Raji (cell line): ENCODE results near the gene TEX53.

Experiments
- POLR2A ChIP-seq: IDR thresholded peaks from 2 replicates; pipeline ENCODE4 v1.6.1; 2011; ENCODE audit warnings: low read depth, low read length, control low read depth; ENCODE audit not compliant: insufficient read depth

The TEX53 gene

GRCh38 chr9:114629563-114630090 lies 28.0 kb downstream of the TEX53 start:
- TF ChIP-seq POLR2A: no peak

DNA sequence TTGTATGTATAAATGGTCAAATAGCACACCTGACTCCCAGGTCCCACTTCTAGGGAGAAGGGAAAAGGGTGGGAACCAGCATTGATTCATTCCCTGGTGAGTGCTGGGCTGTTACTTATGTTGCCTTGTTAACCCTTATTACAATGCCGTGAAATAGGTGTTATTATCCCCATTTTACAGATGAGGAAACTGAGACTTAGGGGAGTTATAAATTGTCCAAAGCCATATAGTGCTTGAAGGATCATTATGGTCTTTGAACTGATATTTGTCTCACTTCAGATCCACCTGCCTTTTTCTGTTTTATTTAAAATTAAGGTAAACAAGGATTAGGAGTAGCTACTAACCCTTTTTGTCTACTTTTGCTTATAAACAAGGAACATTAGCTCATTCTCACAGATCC lies 30.1 kb downstream of the TEX53 start:
- TF ChIP-seq POLR2A: no peak

DNA sequence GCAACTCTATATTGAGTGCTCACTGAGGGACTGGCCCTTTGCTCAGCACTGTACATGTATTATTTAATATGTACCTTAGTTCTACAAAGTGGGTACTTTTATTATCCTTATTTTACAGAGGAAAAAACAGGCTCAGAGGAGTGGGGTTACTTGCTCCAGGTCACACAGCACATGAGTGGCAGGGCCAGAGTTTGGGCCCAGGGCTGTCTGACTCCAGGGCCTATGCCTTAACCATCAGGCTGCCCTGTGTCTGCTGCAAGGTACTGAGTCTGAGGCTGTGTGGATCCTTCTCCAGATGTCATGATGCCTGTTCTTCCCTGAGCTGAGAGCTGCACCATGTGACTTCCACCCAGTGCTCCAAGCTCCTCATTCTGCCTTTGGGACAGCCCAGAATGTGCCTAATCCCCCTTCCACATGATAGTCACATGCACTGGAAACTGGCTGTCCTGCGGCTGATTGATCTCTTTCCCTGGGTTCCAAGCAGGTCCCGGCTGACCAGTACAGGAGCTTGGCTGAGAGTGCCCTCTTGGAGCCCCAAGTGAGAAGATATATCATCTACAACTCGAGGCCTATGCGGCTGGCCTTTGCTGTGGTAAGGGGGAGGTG lies 31.1 kb downstream of the TEX53 start:
- TF ChIP-seq POLR2A: no peak

DNA sequence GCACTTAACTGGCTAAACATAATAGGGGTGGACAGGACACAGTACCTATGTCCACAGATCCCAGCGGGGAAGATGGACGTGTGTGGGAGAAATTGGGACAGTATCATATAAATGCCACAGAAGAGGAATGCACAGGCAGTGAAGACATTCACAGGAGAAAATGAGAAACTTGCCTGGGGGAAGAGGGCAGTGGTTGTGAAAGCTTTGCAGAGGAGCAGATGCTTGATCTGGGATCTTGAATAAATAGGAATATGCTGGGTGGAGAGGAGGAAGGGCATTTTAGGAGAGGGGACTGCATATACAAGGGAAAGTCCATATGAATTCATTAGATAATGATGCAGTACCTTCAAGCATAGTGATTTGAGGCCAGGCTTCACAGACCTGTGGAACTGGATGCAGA lies 32.9 kb downstream of the TEX53 start:
- TF ChIP-seq POLR2A: no peak

DNA sequence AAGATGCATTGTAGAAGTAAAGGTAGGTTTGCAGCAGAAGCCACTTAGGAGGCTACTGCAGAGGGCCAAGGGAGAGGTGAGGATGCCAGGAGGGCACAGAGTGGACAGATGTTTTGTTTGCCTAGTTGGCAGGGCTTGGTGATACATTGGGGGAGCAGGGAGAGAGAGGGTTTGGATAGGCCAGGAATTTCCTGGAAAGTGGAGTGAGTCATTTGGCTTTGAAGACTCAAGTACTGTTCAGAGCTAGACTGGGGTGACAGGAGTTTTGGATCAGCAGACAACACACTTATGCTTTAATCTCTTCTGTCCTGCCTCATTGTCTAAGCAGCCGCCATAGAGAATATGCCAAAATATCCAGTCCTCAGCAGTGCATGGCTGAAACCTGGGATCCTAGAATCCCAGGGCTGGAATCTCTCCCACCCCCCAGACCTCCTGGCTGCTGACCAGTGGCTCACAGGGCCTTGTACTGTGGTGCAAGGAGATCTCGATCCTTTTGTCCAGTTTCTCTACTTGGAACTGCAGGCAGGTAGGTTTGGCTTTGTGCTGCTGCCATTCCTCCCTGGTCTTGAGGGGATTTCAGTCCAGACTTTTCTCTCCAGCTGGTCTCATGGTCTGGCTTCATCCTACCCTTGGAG lies 35.5 kb downstream of the TEX53 start:
- TF ChIP-seq POLR2A: no peak

- no peak for TF ChIP-seq POLR2A
Observed at GRCh38 chr9:114621561-114621960, 36.0 kb downstream of the TEX53 start.

DNA sequence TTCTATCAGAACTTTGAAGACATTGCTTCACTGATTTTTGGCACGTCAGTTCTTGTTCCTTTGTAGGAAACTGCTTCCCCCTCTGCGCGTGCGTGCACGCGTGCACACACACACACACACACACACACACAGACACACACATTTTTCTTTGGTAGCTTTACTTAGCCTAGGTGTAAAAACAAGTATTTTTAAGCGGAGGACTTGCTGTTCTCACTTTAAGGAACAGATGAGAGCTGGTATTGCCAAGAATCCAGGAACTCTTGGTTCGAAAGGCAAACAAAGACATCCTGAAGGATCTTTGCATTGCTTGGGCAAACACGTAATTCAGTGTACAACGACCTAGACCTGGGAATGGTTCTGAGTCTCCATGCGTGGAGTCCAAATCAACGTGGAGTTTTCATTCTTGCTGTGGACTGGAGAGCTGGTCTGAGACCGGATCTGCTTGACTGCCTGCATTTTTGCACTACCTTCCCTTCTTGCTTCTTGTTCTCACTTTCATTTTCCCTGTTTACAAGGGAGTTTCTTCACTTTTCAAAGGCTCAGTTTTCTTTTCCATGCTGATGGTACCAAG lies 38.3 kb downstream of the TEX53 start:
- TF ChIP-seq POLR2A: no peak

DNA sequence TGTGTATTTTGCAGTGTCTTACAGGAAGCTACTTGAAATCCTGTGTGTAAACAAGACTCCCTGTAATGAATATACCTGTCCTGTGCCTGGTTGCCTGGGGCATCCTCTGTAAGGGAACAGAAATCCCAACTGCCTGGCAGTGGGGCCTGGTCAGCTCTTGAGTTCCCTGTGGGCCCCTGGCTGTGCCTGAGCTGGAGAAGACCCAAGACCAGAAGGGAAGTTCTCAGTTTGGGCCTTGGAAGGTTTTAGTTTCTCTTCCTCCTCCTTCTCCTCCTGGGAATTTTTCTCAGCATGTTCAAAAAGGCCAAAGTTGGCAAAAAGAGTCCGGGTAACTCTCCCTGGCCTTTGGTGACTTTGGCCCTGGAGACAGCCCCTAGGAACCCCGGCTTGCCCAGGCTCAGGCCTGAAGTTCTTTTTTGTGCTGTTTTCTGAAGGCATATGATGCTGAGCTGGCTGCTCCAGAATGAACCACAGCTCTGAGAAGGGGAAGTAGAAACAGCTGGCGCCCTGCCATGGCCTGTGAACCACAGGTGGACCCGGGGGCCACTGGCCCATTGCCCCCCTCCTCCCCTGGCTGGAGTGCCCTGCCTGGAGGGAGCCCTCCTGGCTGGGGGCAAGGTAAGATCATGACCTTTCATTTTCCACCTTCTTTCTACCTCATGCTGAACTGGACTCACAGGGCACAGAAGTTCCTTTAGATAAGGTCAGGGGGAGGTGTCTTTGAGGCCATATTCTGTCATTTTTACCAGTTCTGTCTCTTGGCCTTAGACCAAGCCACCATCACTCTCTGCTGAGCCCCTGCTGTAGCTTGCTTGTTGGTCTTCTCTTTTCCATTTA lies 40.7 kb downstream of the TEX53 start:
- no peak for TF ChIP-seq POLR2A

- TF ChIP-seq POLR2A: no peak
Observed at GRCh38 chr9:114614373-114614772, 43.2 kb downstream of the TEX53 start.

- no peak for TF ChIP-seq POLR2A
Observed at GRCh38 chr9:114613919-114614318, 43.7 kb downstream of the TEX53 start.

GRCh38 chr9:114613087-114613486 lies 44.5 kb downstream of the TEX53 start:
- no peak for TF ChIP-seq POLR2A

DNA sequence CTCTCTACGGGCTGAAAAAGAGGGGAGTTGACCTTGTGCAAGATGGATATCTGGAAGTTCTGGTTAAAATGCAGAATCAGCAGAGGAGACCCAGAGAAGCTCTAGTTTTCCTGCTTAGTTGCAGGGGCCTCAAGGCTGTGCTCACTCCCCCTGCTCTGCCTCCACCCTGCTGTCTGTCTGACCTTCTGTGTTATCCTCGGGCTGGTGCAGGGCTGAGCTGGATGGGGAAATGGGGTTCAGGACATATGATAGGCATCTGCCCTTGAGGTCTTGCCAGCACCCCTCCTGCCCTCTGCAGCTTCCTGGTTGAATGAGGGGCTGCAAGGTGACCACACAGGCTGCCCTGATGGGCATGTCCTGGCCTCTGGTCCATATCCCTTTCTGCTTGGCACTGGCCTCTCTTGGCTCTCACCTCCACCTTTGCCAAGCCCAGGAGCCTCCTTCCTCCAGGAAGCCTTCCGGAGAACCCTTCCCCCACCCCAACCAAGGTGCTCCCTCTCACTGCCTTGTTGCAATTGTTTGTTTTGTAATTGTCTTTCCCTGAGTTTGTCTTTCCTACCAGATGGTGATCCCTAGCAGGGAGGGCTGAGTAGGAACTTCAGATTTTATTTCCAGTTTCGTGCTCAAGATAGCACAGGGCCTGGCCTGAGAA lies 45.2 kb downstream of the TEX53 start:
- no peak for TF ChIP-seq POLR2A

- TF ChIP-seq POLR2A: no peak; the same call in 1 of the 2 replicates
Observed at GRCh38 chr9:114611516-114612271, 45.9 kb downstream of the TEX53 start.

DNA sequence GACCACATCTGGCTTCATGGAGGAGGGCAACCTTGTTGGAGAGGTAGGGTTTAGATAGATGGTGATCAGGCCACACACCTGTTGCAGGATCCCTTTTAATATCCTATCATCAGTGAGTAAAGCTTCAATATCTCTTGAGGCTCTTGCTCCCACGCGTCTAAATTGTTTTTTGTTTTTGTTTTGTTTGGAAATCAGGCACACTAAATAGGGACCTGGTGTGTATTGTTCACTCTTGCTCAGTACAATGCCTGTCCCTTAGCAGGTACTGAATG lies 49.1 kb downstream of the TEX53 start:
- no peak for TF ChIP-seq POLR2A
